Measurements from ENCODE around the gene ATP6V1G1. TPM values are rescaled to one million over a fixed set of nuclear protein-coding genes. Genes with fewer than 3 reads are reported as not detected.

Gene ATP6V1G1
- total RNA-seq, 1 donor from 2014 or later = 156 TPM

Other genes with a start within 250 kb of the ATP6V1G1 start
- 28.0 and 31.4 TPM in 2 replicates for gene AKNA, start 199.8 kb upstream of the ATP6V1G1 start, total RNA-seq
- gene WHRN, start 82.3 kb upstream of the ATP6V1G1 start, total RNA-seq = 0.68 and 1.9 TPM in 2 replicates
- gene TMEM268, start 23.5 kb downstream of the ATP6V1G1 start, total RNA-seq = 4.1 and 5.3 TPM in 2 replicates
- gene TEX53, start 70.0 kb downstream of the ATP6V1G1 start, total RNA-seq = not detected in 2 replicates
- not detected in 2 replicates for gene TEX48, start 94.4 kb downstream of the ATP6V1G1 start, total RNA-seq
- gene TNFSF15, start 218.3 kb downstream of the ATP6V1G1 start, total RNA-seq = 48.1 and 54.9 TPM in 2 replicates